GM18502 (cell line): ENCODE data around the gene MANEAL.

Experiments
- ATAC-seq: cut with Tn5 transposase; IDR thresholded peaks from one replicate; pipeline ENCODE4 v1.9.1; 2021; ENCODE audit warnings: mild to moderate bottlenecking; ENCODE audit not compliant: unreplicated experiment, poor library complexity

Gene MANEAL

GRCh38 chr1:37822906-37823815 lies 29.5 kb downstream of the MANEAL start:
- no peak for ATAC-seq

DNA sequence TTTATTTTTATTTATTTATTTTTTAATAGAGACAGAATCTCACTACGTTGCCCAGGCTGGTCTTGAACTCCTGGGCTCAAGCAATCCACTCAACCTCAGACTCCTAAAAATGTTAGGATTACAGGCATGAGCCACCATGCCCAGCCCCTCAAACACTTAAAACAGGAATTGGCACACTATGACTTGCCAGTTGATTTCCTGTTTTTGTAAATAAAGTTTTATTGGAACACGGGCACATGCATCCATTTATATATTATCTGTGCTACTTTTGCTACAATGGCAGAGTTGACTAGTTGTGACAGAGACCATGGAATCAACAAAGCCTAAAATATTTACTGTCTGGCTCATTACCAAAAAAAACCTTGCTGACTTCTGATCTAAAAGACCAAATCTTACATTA lies 30.4 kb downstream of the MANEAL start:
- no peak for ATAC-seq

- no peak for ATAC-seq
Measured at GRCh38 chr1:37825506-37825905, 31.9 kb downstream of the MANEAL start.

DNA sequence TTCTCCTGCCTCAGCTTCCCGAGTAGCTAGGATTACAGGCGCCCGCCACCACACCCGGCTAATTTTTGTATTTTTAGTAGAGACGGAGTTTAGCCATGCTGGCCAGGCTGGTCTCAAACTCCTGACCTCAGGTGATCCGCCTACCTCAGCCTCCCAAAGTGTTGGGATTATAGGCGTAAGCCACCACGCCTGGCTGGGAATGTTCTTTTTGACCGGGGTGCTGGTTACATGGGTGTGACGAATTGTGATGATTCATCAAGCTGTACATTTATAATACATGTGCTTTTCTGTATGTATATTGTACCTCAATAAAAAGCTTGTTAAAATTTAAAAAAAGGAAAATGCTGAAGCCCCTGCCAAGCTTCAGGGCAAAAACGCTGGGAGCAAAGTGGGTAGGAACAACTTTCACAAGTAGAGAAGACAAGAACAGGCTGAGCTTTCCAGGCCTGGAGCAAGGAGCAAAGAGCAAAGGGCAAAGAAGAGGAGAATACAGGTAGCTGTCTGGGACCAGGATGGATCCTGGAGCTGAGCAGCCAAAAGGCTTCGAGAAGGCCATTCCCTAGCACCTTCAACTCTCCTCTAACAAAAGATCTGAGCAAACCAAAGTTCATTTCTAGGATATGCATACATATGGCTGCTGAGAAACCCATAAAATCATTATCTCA lies 34.9 kb downstream of the MANEAL start:
- no peak for ATAC-seq

DNA sequence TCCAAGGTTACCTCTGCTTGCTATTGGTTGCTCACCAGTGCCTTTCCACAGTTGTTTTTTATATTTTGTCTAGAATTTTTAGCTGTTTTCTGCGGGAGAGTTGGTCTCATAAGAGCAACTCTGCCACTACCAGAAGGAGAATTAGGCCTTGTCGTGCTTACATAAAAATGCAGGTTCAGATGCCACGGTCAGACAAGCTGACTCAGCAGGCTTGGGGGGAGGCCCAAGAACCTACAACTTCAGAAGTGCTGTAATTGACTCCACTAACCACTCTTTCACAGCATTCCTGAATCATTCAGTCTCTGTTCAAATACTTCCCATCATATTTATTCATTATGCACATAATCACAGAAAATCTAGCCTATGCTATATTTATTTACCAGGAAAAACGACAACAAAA lies 37.5 kb downstream of the MANEAL start:
- ATAC-seq = no peak

- no peak for ATAC-seq
Measured at GRCh38 chr1:37831809-37832208, 38.2 kb downstream of the MANEAL start.

GRCh38 chr1:37836788-37837187 lies 43.1 kb downstream of the MANEAL start:
- ATAC-seq = no peak

- ATAC-seq = no peak
Measured at GRCh38 chr1:37839676-37840075, 46.0 kb downstream of the MANEAL start.

DNA sequence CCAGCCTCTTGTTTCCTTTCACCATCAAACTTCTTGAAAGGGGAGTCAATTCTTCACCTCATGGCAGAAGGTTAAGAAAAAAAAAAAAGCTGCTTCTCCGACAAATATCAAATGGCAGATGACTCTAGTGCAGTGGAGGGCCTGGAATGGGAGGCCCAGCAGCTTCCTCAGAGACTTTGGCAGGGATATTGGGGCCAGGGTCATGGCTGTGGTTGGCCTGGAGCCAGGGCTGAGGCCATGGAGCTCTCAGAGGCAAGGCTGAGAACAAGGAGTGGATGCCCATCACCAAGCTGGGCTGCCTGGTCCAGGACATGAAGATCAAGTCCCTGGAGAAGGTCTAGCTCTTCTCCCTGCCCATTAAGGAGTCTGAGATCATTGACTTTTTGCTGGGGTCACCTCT lies 47.1 kb downstream of the MANEAL start:
- no peak for ATAC-seq

GRCh38 chr1:37841652-37842051 lies 48.0 kb downstream of the MANEAL start:
- no peak for ATAC-seq

DNA sequence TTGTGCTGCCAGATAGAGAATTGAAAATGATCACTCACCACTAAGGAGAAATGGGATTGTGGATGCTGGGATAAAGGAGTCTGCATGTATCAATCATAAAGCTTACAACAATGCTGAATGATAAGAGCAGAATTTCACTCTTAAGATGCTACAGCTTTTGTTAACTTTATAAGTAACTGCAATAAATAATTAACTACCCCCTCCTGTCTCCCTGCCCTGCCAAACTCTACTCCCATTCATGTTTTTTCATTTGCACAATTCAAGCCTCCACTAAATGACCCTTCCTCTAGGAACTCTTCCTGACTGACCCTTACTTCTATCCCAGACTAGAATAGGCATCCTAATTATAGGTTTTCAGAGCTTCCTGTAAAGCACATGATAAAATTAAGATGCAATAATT lies 50.9 kb downstream of the MANEAL start:
- no peak for ATAC-seq

DNA sequence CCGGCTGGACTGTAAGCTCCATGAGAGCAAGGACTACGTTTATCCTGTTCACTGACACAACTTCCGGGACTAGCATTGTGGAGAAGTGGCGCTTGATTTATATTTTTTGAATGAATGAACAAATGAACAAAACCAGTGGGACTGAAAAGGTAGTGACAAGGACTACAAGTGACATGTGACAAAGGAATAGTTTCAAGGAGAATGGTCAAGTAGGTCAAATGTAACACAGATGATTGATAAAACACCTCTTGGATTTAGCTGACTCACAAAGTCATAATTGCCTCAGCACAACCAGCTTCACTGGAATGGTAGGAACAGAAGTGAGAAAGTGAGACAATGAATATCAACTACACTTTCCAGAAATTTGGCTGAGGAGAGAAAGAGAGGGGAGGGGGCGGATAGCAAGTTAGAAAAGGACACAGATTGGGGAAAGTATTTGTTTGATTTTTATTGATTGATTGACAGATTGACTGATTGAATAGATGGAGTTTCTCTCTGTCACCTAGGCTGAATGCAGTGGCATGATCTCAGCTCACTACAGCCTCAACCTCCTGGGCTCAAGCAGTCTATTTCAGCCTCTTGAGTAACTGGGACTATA lies 51.5 kb downstream of the MANEAL start:
- no peak for ATAC-seq

DNA sequence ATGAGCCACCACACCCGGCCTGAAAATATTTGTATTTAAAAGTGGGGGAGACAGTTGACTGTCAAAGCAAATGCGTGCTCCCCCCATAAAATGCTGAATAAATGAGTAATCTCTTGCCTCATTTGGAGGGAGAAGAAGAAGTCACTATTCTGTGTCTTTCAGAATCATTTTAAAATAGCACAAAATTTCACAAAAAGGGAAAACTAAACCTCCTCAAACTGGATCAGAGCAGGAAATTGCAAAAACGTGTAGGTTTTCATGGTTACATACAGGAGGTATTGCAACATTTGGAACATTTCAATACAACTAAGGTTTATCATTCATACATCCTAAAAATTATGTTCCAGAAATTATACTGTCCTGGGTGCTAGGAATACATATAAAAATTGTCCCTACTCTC lies 52.1 kb downstream of the MANEAL start:
- ATAC-seq = no peak

DNA sequence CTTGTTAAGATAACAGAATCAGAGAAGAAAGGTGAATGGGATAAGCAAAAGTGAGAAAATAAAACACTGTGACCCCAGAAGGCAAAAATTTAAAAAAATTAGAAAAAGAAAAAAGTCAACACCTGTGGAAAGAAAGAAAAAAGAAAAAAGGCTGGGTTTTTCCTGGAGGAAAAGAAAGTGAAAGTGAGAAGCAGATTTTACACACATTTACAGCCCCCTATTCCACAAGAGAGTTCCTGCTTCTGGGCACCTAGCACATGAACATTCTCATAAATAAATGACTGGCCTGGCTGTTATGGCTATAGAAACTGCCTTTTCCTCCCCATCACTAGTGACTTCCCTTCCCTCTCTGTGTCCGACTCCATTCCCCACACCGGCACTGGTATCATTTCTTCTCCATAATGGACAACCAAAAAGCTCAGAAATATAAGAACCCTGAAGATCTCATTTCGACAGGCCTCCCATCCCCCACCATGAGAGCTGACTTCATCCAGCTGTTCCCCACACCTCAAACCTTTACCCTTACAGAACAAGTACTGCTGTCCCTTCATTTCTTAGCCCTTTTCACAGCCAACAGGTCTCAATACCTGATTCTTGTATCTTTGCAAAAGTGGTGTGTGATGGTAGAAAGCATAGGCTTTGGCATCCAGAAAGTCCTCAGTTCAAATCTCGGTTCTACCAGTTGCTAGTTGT lies 53.1 kb downstream of the MANEAL start:
- no peak for ATAC-seq

- no peak for ATAC-seq
Measured at GRCh38 chr1:37849480-37849879, 55.8 kb downstream of the MANEAL start.

- ATAC-seq = no peak
Measured at GRCh38 chr1:37850352-37850955, 56.8 kb downstream of the MANEAL start.
